ENCODE results near the gene CNTLN.
A peak's percentile ranks its signal among the peaks of the same experiment; 100 is the strongest.
"Not testable (repeated sequence)": the region's sequence is repeated elsewhere in the genome, so short reads cannot be mapped to it uniquely, and the experiment has no call there.

The CNTLN gene

GRCh38 chr9:17491780-17492179 lies 356.9 kb downstream of the CNTLN start:
- no peak for DNase-seq
- CTCF ChIA-PET, result no interaction called here
- Mint-ChIP-seq H3K4me3 (no peak overlapping the region), H3K4me1 (no peaks in the 10 kb centered on the region), H3K9me3 (no peaks in the 10 kb centered on the region), H3K27me3 (no peaks in the 10 kb centered on the region), H3K27ac (no peak overlapping the region), H3K36me3 (no peaks in the 10 kb centered on the region)

- DNase-seq, result no peak
- H3K9me3 Mint-ChIP-seq, result peaks cover 2% of the 10 kb centered on the region
- H3K4me1 Mint-ChIP-seq, result no peaks in the 10 kb centered on the region
- no peak overlapping the region for H3K4me3 Mint-ChIP-seq
- no peaks in the 10 kb centered on the region for H3K36me3 Mint-ChIP-seq
- no peak overlapping the region for H3K27ac Mint-ChIP-seq
- CTCF ChIA-PET, result no interaction called here
- no peaks in the 10 kb centered on the region for H3K27me3 Mint-ChIP-seq
Measured at GRCh38 chr9:17503196-17503595, 368.4 kb downstream of the CNTLN start.

GRCh38 chr9:17509151-17509550 lies 374.3 kb downstream of the CNTLN start:
- no peaks in the 10 kb centered on the region for H3K36me3 Mint-ChIP-seq
- no peaks in the 10 kb centered on the region for H3K4me1 Mint-ChIP-seq
- H3K9me3 Mint-ChIP-seq, result no peaks in the 10 kb centered on the region
- CTCF ChIA-PET, result no interaction called here
- H3K27me3 Mint-ChIP-seq, result no peaks in the 10 kb centered on the region
- no peak for DNase-seq
- H3K27ac Mint-ChIP-seq, result no peak overlapping the region
- no peak overlapping the region for H3K4me3 Mint-ChIP-seq

- DNase-seq, result no peak
- Mint-ChIP-seq H3K9me3 (no peaks in the 10 kb centered on the region), H3K27me3 (no peaks in the 10 kb centered on the region), H3K4me1 (no peaks in the 10 kb centered on the region), H3K4me3 (no peak overlapping the region), H3K36me3 (no peaks in the 10 kb centered on the region), H3K27ac (no peak overlapping the region)
- CTCF ChIA-PET, result no interaction called here
Measured at GRCh38 chr9:17509701-17510100, 374.9 kb downstream of the CNTLN start.

- Mint-ChIP-seq H3K9me3 (peaks cover 2% of the 10 kb centered on the region), H3K27ac (no peak overlapping the region), H3K4me3 (no peak overlapping the region), H3K36me3 (no peaks in the 10 kb centered on the region), H3K4me1 (no peaks in the 10 kb centered on the region), H3K27me3 (no peaks in the 10 kb centered on the region)
- CTCF ChIA-PET, result interaction anchor here (1.8 kb wide), 1 partner anchor 10 kb away, joined by 7 read pairs; no protein-coding TSS in a partner anchor
- DNase-seq, result no peak
Measured at GRCh38 chr9:17519761-17520160, 384.9 kb downstream of the CNTLN start.

GRCh38 chr9:17520268-17521064 lies 385.6 kb downstream of the CNTLN start:
- Mint-ChIP-seq H3K4me3 (no peak overlapping the region), H3K27ac (no peak overlapping the region), H3K4me1 (no peaks in the 10 kb centered on the region), H3K27me3 (no peaks in the 10 kb centered on the region), H3K9me3 (peaks cover 2% of the 10 kb centered on the region), H3K36me3 (no peaks in the 10 kb centered on the region)
- DNase-seq, result no peak
- CTCF ChIA-PET, result interaction anchor here (0.8 to 1.8 kb wide), 2 partner anchors 10 to 12 kb away, joined by 4 to 7 read pairs; no protein-coding TSS in a partner anchor

GRCh38 chr9:17521100-17521855 lies 386.4 kb downstream of the CNTLN start:
- no peak overlapping the region for H3K27ac Mint-ChIP-seq
- H3K27me3 Mint-ChIP-seq, result no peaks in the 10 kb centered on the region
- H3K4me3 Mint-ChIP-seq, result no peak overlapping the region
- no peaks in the 10 kb centered on the region for H3K36me3 Mint-ChIP-seq
- CTCF ChIA-PET, result interaction anchor here (0.8 to 1.8 kb wide), 2 partner anchors 9 to 11 kb away, joined by 4 to 7 read pairs; no protein-coding TSS in a partner anchor
- DNase-seq, result no peak
- H3K9me3 Mint-ChIP-seq, result peaks cover 2% of the 10 kb centered on the region
- H3K4me1 Mint-ChIP-seq, result no peaks in the 10 kb centered on the region

- DNase-seq, H3K27me3 Mint-ChIP-seq, H3K36me3 Mint-ChIP-seq, CTCF ChIA-PET, H3K4me3 Mint-ChIP-seq, H3K4me1 Mint-ChIP-seq, H3K27ac Mint-ChIP-seq, H3K9me3 Mint-ChIP-seq: not testable (repeated sequence)
Measured at GRCh38 chr9:17526726-17527125, 391.9 kb downstream of the CNTLN start.

GRCh38 chr9:17528859-17529258 lies 394.0 kb downstream of the CNTLN start:
- CTCF ChIA-PET, result no interaction called here
- DNase-seq, result no peak
- Mint-ChIP-seq H3K27ac (no peak overlapping the region), H3K4me1 (no peaks in the 10 kb centered on the region), H3K9me3 (no peaks in the 10 kb centered on the region), H3K36me3 (no peaks in the 10 kb centered on the region), H3K27me3 (no peaks in the 10 kb centered on the region), H3K4me3 (no peak overlapping the region)

GRCh38 chr9:17531642-17532254 lies 396.9 kb downstream of the CNTLN start:
- no peaks in the 10 kb centered on the region for H3K36me3 Mint-ChIP-seq
- no peaks in the 10 kb centered on the region for H3K27me3 Mint-ChIP-seq
- no peak overlapping the region for H3K27ac Mint-ChIP-seq
- no peaks in the 10 kb centered on the region for H3K9me3 Mint-ChIP-seq
- CTCF ChIA-PET, result interaction anchor here (1.2 to 1.5 kb wide), 2 partner anchors 11 to 279 kb away, joined by 4 to 9 read pairs; no protein-coding TSS in a partner anchor
- H3K4me3 Mint-ChIP-seq, result no peak overlapping the region
- DNase-seq, result peak; percentile 39
- H3K4me1 Mint-ChIP-seq, result no peaks in the 10 kb centered on the region

GRCh38 chr9:17532461-17532860 lies 397.6 kb downstream of the CNTLN start:
- Mint-ChIP-seq H3K27me3 (no peaks in the 10 kb centered on the region), H3K9me3 (no peaks in the 10 kb centered on the region), H3K4me3 (no peak overlapping the region), H3K4me1 (no peaks in the 10 kb centered on the region), H3K36me3 (no peaks in the 10 kb centered on the region), H3K27ac (no peak overlapping the region)
- DNase-seq, result no peak
- CTCF ChIA-PET, result interaction anchor here (1.0 to 1.5 kb wide), 4 partner anchors 9 to 278 kb away, joined by 3 to 9 read pairs (median 4); no protein-coding TSS in a partner anchor

- no peak overlapping the region for H3K27ac Mint-ChIP-seq
- DNase-seq, result no peak
- H3K27me3 Mint-ChIP-seq, result no peaks in the 10 kb centered on the region
- no peaks in the 10 kb centered on the region for H3K36me3 Mint-ChIP-seq
- no peaks in the 10 kb centered on the region for H3K4me1 Mint-ChIP-seq
- no peak overlapping the region for H3K4me3 Mint-ChIP-seq
- peaks cover 2% of the 10 kb centered on the region for H3K9me3 Mint-ChIP-seq
- CTCF ChIA-PET, result no interaction called here
Measured at GRCh38 chr9:17535176-17535575, 400.3 kb downstream of the CNTLN start.

- DNase-seq, result no peak
- Mint-ChIP-seq H3K9me3 (peaks cover 2% of the 10 kb centered on the region), H3K4me3 (no peak overlapping the region), H3K4me1 (no peaks in the 10 kb centered on the region), H3K27me3 (no peaks in the 10 kb centered on the region), H3K36me3 (no peaks in the 10 kb centered on the region), H3K27ac (no peak overlapping the region)
- CTCF ChIA-PET, result no interaction called here
Measured at GRCh38 chr9:17536027-17536426, 401.2 kb downstream of the CNTLN start.

- CTCF ChIA-PET, result no interaction called here
- H3K9me3 Mint-ChIP-seq, result peaks cover 4% of the 10 kb centered on the region
Measured at GRCh38 chr9:17551023-17551422, 416.2 kb downstream of the CNTLN start.

More at GRCh38 chr9:17551023-17551422, 416.2 kb downstream of the CNTLN start:
- Mint-ChIP-seq H3K4me3 (no peak overlapping the region), H3K27me3 (no peaks in the 10 kb centered on the region), H3K27ac (no peak overlapping the region), H3K4me1 (no peaks in the 10 kb centered on the region), H3K36me3 (no peaks in the 10 kb centered on the region)
- no peak for DNase-seq
